Vagina (tissue), 2 donors: Measurements from ENCODE around the gene MMD2.
A peak's percentile ranks its signal among the peaks of the same experiment; 100 is the strongest.

Experiments
- POLR2A ChIP-seq, 2 donors: fragments of 450-650 bp; IDR thresholded peaks; one replicate each; pipeline ENCODE4 v1.6.1; 2017; ENCODE audit warnings: antibody characterized with exemption in 2 of 2, mild to moderate bottlenecking in 2 of 2, moderate library complexity in 2 of 2
- POLR2AphosphoS5 ChIP-seq, 2 donors: sonication (generic); formaldehyde crosslinking; IDR thresholded peaks; one replicate each; pipeline ENCODE4 v1.9.0; 2017; ENCODE audit warnings: antibody characterized with exemption in 2 of 2, mild to moderate bottlenecking in 2 of 2, low read depth in 1 of 2; ENCODE audit not compliant: insufficient read depth in 1 of 2
- TF ChIP-seq, protein P1 (sequence below), 3 experiments: fragments of 450-650 bp in 2 of 3; fragments of 200-600 bp in 1 of 3; sonication (generic) in 1 of 3; IDR thresholded peaks; one replicate each; pipeline ENCODE4 v1.5.1; 2017 to 2019; ENCODE audit warnings: antibody characterized with exemption in 3 of 3, mild to moderate bottlenecking in 2 of 3, moderate library complexity in 2 of 3

DNA sequence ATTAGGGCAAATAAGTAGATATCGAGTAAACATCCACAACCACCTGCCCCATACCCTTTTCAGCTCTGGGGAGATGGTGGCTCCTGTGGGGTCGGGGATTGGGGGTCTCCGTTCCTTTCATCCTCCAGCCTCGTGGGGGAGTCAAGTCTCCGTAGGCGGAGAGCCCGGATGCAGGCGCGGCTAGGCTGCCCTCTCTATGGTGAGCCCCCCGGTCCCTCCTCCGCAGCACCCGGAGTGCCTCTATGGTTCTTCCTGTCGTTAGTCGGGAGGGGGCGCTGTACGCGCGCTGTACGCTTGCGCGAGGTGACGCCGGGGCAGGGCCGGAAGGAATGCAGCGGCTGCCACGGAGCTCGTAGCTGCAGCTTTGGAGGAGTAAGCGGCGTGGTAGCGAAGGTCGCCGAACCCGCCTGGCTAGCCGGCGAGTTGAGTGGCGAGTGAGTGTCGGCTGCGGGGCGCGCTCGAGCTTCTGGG is 14.8 kb upstream of the MMD2 start:
- TF ChIP-seq POLR2A (IDR thresholded peaks at IDR 0.05): no peak
- TF ChIP-seq, protein P1, sequence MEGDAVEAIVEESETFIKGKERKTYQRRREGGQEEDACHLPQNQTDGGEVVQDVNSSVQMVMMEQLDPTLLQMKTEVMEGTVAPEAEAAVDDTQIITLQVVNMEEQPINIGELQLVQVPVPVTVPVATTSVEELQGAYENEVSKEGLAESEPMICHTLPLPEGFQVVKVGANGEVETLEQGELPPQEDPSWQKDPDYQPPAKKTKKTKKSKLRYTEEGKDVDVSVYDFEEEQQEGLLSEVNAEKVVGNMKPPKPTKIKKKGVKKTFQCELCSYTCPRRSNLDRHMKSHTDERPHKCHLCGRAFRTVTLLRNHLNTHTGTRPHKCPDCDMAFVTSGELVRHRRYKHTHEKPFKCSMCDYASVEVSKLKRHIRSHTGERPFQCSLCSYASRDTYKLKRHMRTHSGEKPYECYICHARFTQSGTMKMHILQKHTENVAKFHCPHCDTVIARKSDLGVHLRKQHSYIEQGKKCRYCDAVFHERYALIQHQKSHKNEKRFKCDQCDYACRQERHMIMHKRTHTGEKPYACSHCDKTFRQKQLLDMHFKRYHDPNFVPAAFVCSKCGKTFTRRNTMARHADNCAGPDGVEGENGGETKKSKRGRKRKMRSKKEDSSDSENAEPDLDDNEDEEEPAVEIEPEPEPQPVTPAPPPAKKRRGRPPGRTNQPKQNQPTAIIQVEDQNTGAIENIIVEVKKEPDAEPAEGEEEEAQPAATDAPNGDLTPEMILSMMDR (IDR thresholded peaks at IDR 0.05): peak in 2 of 3 experiments; percentile 71 to 76
- TF ChIP-seq POLR2AphosphoS5 (IDR thresholded peaks at IDR 0.05; ENCODE audit: insufficient read depth in 1 of 2, low read depth in 1 of 2): peak; percentile 69 to 76
